ENCODE results near the gene MEF2D. TPM values are rescaled to one million over a fixed set of nuclear protein-coding genes. Genes with fewer than 3 reads are reported as not detected.
A peak's percentile ranks its signal among the peaks of the same experiment; 100 is the strongest.

Gene MEF2D
- total and polyA plus RNA-seq, 8 donors: 7.7 to 136 (median 18.8) TPM

DNA sequence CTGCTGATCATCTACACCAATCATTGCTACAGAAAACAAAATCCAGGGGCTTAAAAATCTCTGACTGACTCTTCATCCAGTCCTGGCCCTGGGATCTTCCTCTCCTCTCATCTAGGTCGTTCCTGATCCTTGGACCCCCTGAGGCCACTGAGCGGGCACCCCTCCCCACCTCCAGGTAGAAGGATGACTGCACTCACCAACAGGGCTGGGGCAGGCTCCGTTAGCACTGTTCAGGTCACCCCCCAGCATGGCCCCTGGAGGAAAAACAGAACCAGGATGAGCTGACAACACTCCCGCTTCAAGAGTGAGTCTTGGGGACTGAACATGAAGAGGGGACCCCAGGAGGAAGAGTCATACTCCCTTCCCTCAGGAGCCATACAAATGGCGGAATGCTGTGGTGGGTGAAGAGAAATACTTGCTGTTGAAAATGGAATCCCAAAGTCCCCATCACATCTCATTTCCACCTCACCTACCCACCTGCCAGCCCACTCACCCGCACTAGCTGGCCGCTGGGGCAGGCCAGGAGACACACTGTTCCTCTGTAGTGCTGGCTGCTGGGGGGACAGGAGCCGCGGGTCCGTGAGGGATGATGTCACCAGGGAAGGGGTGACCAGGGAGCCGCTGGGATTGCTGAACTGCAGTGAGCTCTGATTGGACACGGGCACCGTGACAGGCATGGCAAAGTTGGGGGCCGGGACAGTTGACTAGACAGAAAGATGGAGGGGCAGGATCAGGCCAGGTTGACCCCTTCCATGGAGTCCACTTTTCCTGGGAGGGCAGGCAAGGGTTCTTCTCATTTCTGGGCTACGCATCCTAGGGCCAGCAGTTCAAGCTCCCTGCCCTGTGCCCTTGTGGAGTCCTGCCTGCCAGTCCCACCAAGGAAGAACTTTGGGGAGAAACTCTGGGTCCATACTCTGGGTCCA lies 21.2 kb downstream of the MEF2D start:
- Histone ChIP-seq H3K9me3 (no peaks in the 10 kb centered on the region), H3K4me3 (no peak overlapping the region), H3K27ac (peak overlapping the region in 4 of 5 donors; percentile 33 to 97 (median 86)), H3K4me1 (peaks cover 47 to 99% (median 72%) of the 10 kb centered on the region in 4 donors), H3K27me3 (no peaks in the 10 kb centered on the region), H3K36me3 (peaks cover 80 to 95% (median 93%) of the 10 kb centered on the region in 4 donors)
- no peak for DNase-seq
- intact Hi-C loops (cut with DNase I; ENCODE audit: low total_unique reads): no loop called here
- no peak for TF ChIP-seq POLR2A (IDR thresholded peaks at IDR 0.05)
- TF ChIP-seq POLR2AphosphoS5 (IDR thresholded peaks at IDR 0.05): no peak
- TF ChIP-seq, protein P1, sequence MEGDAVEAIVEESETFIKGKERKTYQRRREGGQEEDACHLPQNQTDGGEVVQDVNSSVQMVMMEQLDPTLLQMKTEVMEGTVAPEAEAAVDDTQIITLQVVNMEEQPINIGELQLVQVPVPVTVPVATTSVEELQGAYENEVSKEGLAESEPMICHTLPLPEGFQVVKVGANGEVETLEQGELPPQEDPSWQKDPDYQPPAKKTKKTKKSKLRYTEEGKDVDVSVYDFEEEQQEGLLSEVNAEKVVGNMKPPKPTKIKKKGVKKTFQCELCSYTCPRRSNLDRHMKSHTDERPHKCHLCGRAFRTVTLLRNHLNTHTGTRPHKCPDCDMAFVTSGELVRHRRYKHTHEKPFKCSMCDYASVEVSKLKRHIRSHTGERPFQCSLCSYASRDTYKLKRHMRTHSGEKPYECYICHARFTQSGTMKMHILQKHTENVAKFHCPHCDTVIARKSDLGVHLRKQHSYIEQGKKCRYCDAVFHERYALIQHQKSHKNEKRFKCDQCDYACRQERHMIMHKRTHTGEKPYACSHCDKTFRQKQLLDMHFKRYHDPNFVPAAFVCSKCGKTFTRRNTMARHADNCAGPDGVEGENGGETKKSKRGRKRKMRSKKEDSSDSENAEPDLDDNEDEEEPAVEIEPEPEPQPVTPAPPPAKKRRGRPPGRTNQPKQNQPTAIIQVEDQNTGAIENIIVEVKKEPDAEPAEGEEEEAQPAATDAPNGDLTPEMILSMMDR (IDR thresholded peaks at IDR 0.05): no peak
- TF ChIP-seq EP300 (IDR thresholded peaks at IDR 0.05): no peak
- WGBS, 5 donors: 84 to 92% (median 89%) methylated on average over 15 of the region's 15 CpGs

DNA sequence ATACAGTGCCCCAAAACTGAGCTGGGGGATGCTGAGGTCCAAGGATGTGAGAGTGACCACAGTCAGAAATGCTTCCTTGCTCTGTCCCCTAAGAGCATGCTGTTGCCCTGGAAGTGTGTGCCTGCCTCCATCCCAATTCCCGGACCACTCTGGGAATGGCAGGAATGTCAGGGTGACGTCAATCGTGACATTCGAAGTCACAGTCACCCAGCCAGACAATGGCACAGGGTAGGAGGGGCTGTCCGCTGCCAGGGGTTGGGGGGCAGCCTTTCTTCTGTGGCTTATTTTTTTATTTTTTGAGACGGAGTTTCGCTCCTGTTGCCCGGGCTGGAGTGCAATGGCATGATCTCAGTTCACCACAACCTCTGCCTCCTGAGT lies 22.3 kb downstream of the MEF2D start:
- H3K27ac ChIP-seq: peak overlapping the region in 4 of 5 donors; percentile 85 to 97 (median 88)
- intact Hi-C loops (cut with DNase I; ENCODE audit: low total_unique reads): no loop called here
- 77 to 97% (median 95%) methylated on average over 8 of the region's 8 CpGs for WGBS, 5 donors
- H3K4me1 ChIP-seq: peaks cover 46 to 99% (median 72%) of the 10 kb centered on the region in 4 donors
- H3K27me3 ChIP-seq: no peaks in the 10 kb centered on the region
- TF ChIP-seq, protein P1 (IDR thresholded peaks at IDR 0.05): no peak
- no peak for TF ChIP-seq POLR2AphosphoS5 (IDR thresholded peaks at IDR 0.05)
- TF ChIP-seq POLR2A (IDR thresholded peaks at IDR 0.05): no peak
- no peak for TF ChIP-seq EP300 (IDR thresholded peaks at IDR 0.05)
- H3K4me3 ChIP-seq: no peak overlapping the region
- peaks cover 91 to 100% (median 100%) of the 10 kb centered on the region in 4 donors for H3K36me3 ChIP-seq
- no peaks in the 10 kb centered on the region for H3K9me3 ChIP-seq
- no peak for DNase-seq

DNA sequence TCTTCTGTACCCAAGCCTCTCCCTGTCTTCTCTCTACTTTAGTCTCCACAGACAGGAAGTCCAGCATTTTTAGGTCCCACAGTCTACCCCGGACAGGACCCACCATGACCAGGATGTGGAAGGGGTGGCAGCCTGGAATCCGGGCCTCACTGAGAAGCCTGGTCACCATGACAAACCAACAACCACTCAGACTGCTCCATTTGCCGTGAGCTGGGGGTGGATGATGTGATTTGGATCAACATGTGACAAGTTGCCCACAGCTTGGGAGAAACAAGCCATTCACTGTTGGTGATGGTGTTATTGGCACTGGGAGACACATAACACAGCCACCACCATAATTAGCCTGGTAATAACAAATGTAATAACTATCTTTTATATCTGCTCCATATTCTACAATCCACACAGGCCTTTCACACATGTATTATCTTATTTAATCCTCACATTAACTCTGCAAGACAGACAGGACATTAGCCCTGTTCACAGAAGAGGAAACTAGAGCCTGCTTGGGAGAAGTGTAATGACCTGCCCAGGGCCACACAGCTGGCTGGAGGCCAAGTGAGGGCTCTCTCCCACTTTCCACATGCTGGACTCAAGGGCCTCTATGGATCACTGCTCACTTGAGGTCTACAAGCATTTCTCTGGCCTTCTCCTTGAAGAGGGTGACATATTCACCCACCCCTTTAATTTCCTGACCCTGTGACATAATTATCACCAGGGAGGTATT lies 22.9 kb downstream of the MEF2D start:
- WGBS, 5 donors: 52 to 88% (median 79%) methylated on average over 3 of the region's 3 CpGs
- peaks cover 93 to 100% (median 100%) of the 10 kb centered on the region in 4 donors for H3K36me3 ChIP-seq

DNA sequence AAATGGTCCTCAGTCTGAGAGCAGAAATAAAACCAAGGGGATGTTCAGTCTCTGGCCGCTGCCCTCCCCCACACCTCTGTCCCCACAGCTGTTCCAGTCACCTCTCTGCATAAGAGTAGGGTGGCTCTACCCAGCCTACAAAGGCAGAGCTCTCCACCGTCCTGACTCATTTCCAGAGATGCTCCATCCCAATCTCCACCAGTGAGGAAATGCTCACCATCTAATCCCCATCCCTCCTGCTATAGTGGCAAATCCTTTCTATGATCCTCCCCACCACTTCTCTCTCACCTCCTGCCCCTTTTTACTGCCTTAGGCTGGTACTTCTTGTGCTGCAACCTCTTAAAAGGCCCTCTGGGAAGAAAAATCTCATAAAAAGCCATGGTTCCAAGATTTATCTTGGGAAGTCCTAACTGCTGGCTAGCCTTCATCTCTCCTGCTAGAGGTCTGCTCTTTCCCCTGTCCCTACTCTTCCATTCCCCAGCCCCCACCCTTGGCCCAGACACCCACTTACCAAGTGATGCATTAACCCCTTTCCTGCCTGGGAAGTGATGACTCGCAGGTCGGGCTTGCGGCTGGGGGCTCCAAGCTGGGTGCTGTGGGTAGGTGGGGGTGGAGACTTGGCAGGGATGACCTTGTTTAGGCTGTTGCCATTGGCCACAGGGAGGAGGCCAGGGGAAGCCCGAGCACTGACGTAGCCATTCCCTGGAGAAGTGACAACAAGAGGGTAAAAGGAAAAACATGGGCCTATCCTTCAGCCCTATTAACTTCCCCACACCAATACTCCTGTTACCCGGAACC lies 23.9 kb downstream of the MEF2D start:
- Histone ChIP-seq H3K36me3 (peaks cover 90 to 100% (median 100%) of the 10 kb centered on the region in 4 donors), H3K27me3 (no peaks in the 10 kb centered on the region), H3K4me1 (peaks cover 61 to 99% (median 81%) of the 10 kb centered on the region in 4 donors), H3K27ac (peak overlapping the region; percentile 28 to 97 (median 87)), H3K9me3 (no peaks in the 10 kb centered on the region), H3K4me3 (no peak overlapping the region)
- WGBS, 5 donors: 44 to 52% (median 49%) methylated on average over 8 of the region's 8 CpGs
- no peak for DNase-seq
- no peak for TF ChIP-seq POLR2AphosphoS5 (IDR thresholded peaks at IDR 0.05)
- no peak for TF ChIP-seq EP300 (IDR thresholded peaks at IDR 0.05)
- TF ChIP-seq, protein P1 (IDR thresholded peaks at IDR 0.05): no peak
- TF ChIP-seq POLR2A (IDR thresholded peaks at IDR 0.05): no peak
- intact Hi-C loops (cut with DNase I; ENCODE audit: low total_unique reads): no loop called here

More for the DNA sequence above, 22.9 kb downstream of the MEF2D start:
- H3K4me1 ChIP-seq: peaks cover 51 to 99% (median 75%) of the 10 kb centered on the region in 4 donors
- intact Hi-C loops (cut with DNase I; ENCODE audit: low total_unique reads): no loop called here
- DNase-seq: no peak
- H3K27ac ChIP-seq: peak overlapping the region; percentile 28 to 97 (median 87)
- H3K9me3 ChIP-seq: no peaks in the 10 kb centered on the region
- H3K27me3 ChIP-seq: no peaks in the 10 kb centered on the region
- no peak overlapping the region for H3K4me3 ChIP-seq
- TF ChIP-seq POLR2AphosphoS5 (IDR thresholded peaks at IDR 0.05) (peak in 1 of 3 donors; percentile 2), POLR2A (IDR thresholded peaks at IDR 0.05) (no peak)

Data from stomach (tissue), 9 donors.